Body of pancreas (tissue), 4 donors: ENCODE data around the gene TDO2. TPM values are rescaled to one million over a fixed set of nuclear protein-coding genes. Genes with fewer than 3 reads are reported as not detected.

Source experiments
- ATAC-seq: fragments of 150-250 bp; one replicate; pipeline ENCODE4 v1.9.1; 2016
- DNase-seq, 4 donors: peaks; one replicate each; pipeline ENCODE4 v3.0.0-alpha.2; 2019
- H3K27ac ChIP-seq, 4 donors: fragments of 200-600 bp; sonication (generic); 1 replicate in 3 of 4; 2 replicates in 1 of 4; pipeline versions ENCODE4 v1.5.1 to v1.6.1; 2016 to 2019; ENCODE audit warnings: mild to moderate bottlenecking in 1 of 4, mixed read lengths in 1 of 4, moderate library complexity in 1 of 4
- H3K27me3 ChIP-seq, 2 donors: fragments of 200-600 bp; sonication (generic); one replicate each; pipeline ENCODE4 v1.6.0; 2016; ENCODE audit warnings: mild to moderate bottlenecking in 1 of 2
- H3K36me3 ChIP-seq, 2 donors: fragments of 200-600 bp; sonication (generic); replicated peaks in 1 of 2; 2 replicates each; pipeline ENCODE4 v1.5.1; 2016; ENCODE audit warnings: low read depth in 2 of 2; ENCODE audit not compliant: insufficient read depth in 1 of 2
- H3K4me1 ChIP-seq: fragments of 200-600 bp; sonication (generic); one replicate; pipeline ENCODE4 v1.6.0; 2016
- H3K4me3 ChIP-seq, 2 donors: fragments of 200-600 bp; sonication (generic); 1 replicate in 1 of 2; 2 replicates in 1 of 2; pipeline ENCODE4 v1.5.1; 2016 to 2019
- H3K9me3 ChIP-seq, 3 donors: fragments of 200-600 bp; sonication (generic); 1 replicate in 2 of 3; 2 replicates in 1 of 3; pipeline ENCODE4 v1.5.1; 2016
- POLR2A ChIP-seq, 3 donors: fragments of 450-650 bp; IDR thresholded peaks; one replicate each; pipeline ENCODE4 v1.6.1; 2016; ENCODE audit warnings: antibody characterized with exemption in 3 of 3, mild to moderate bottlenecking in 2 of 3
- WGBS, 2 donors: methylation state at CpG; one replicate each; pipeline ENCODE4 v1.1.5; 2017; 5-methylcytosine and 5-hydroxymethylcytosine counted together
- intact Hi-C: fragments of 100-400 bp; cut with DNase I; formaldehyde crosslinking; loops from one replicate; pipeline ENCODE4 v1.15.1; 2023
- total RNA-seq, 2 donors: library from RNA; depleted of rRNA; stranded (reverse); fragments of >200 nt; gene quantifications; one replicate each; pipeline ENCODE4 v1.1.0, GENCODE V29; 2016
- TF ChIP-seq, protein P1 (sequence below), 7 experiments: fragments of 450-650 bp in 4 of 7; fragments of 200-600 bp in 3 of 7; sonication (generic) in 3 of 7; IDR thresholded peaks; one replicate each; pipeline ENCODE4 v1.5.1; 2016 to 2019; ENCODE audit warnings: antibody characterized with exemption in 7 of 7

TDO2 gene
- total RNA-seq, 2 donors from 2014 or later = 0.26 TPM; not detected in 1

DNA sequence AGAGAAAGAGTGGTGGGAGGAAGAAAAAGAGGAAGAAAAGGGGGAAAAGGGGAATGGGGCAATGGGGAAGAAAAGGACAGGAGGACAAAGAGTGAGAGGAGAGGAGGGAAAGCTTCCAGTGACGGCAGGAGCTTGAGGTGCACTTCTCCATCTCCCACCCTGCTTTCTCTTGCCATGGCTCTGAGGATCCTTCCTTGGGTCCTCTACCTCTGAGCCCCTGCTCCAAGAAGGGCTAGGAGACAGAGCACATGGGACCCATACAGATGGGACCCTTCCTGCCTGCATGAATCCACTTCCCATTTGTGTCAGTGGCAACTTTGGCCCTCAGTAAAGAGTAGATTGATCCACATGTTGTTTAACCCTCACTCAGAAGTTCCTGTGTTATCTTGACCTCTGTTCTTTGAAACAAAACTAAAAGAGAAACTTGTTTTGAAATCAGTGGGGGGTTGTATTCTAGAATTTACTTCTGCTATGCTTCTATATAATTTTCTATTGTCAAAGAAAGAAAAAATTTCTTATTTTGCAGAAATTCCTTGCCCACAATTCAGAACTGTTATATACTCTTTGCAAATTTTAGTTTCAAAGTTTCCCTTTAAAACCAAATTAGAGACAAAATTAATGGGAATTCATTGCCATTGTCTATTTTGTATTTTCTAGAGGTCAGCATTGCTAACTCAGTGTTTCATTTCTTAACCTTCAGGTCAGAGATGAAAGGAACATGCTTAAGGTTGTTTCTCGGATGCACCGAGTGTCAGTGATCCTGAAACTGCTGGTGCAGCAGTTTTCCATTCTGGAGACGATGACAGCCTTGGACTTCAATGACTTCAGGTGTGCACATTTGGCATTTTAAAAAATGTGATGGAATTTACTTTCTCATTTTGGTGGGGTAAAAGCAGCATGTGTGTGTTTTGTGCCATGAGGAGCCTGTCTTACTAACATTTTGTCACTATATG lies 5.0 kb downstream of the TDO2 start:
- peaks cover 13% of the 10 kb centered on the region for H3K4me1 ChIP-seq
- ATAC-seq (no peak), DNase-seq (no peak)
- H3K36me3 ChIP-seq = no peaks in the 10 kb centered on the region
- 93 to 94% methylated on average over 4 of the region's 4 CpGs for WGBS, 2 donors
- no peak overlapping the region for H3K4me3 ChIP-seq
- H3K27ac ChIP-seq = no peak overlapping the region
- no peaks in the 10 kb centered on the region for H3K27me3 ChIP-seq
- intact Hi-C loops = no loop called here
- H3K9me3 ChIP-seq = no peaks in the 10 kb centered on the region
- TF ChIP-seq, protein P1, sequence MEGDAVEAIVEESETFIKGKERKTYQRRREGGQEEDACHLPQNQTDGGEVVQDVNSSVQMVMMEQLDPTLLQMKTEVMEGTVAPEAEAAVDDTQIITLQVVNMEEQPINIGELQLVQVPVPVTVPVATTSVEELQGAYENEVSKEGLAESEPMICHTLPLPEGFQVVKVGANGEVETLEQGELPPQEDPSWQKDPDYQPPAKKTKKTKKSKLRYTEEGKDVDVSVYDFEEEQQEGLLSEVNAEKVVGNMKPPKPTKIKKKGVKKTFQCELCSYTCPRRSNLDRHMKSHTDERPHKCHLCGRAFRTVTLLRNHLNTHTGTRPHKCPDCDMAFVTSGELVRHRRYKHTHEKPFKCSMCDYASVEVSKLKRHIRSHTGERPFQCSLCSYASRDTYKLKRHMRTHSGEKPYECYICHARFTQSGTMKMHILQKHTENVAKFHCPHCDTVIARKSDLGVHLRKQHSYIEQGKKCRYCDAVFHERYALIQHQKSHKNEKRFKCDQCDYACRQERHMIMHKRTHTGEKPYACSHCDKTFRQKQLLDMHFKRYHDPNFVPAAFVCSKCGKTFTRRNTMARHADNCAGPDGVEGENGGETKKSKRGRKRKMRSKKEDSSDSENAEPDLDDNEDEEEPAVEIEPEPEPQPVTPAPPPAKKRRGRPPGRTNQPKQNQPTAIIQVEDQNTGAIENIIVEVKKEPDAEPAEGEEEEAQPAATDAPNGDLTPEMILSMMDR (IDR thresholded peaks at IDR 0.05) = no peak
- TF ChIP-seq POLR2A (IDR thresholded peaks at IDR 0.05) = no peak

DNA sequence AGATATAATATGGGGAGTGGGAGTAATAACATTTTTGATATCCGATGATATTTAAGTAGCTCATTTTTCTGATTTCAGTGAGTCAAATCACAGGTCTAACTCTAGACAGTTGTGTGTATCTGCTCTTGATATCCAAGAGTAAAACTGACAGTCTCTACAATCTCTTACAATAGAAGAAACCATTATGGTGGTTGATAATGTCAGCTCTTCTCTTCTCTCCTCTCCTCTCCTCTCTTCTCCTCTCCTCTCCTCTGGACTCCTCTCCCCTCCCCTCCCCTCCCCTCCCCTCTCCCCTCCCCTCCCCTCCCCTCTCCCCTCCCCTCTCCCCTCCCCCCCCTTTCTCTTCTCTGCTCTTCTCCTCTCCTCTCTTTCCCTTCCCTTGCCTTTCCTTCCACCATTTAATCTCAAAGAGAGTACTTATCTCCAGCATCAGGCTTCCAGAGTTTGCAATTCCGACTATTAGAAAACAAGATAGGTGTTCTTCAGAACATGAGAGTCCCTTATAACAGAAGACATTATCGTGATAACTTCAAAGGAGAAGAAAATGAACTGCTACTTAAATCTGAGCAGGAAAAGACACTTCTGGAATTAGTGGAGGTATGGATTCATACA lies 6.2 kb downstream of the TDO2 start:
- WGBS, 2 donors = 82 to 83% methylated on average over 3 of the region's 3 CpGs
- no peak for DNase-seq
- H3K9me3 ChIP-seq = no peaks in the 10 kb centered on the region
- no peak for TF ChIP-seq POLR2A (IDR thresholded peaks at IDR 0.05)
- TF ChIP-seq, protein P1 (IDR thresholded peaks at IDR 0.05) = no peak
- H3K4me1 ChIP-seq = peaks cover 13% of the 10 kb centered on the region
- no peaks in the 10 kb centered on the region for H3K27me3 ChIP-seq
- no peak overlapping the region for H3K27ac ChIP-seq
- no peaks in the 10 kb centered on the region for H3K36me3 ChIP-seq
- intact Hi-C loops = no loop called here
- H3K4me3 ChIP-seq = no peak overlapping the region
- no peak for ATAC-seq

DNA sequence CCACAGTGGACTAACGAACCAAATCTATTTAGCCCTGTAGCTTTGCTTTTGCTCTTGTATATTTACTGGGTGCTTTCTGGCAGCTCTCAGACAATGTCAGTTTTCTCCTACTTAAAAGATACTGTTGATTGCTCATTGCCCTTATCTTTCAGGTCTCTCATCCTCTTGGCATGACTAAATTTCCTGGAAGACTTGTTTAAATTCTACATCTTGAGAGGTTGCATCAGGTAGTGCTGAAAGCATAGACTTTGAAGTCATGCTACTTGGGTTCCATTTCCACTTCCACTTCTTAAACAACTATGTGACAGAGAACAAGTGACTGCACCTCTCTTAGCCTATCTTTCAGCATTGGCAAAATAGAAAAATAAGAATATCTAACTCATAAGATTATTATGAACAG lies 8.4 kb downstream of the TDO2 start:
- Histone ChIP-seq H3K4me3 (no peak overlapping the region), H3K36me3 (no peaks in the 10 kb centered on the region), H3K27ac (no peak overlapping the region), H3K4me1 (peaks cover 9% of the 10 kb centered on the region), H3K27me3 (no peaks in the 10 kb centered on the region), H3K9me3 (no peaks in the 10 kb centered on the region)
- DNase-seq (no peak), ATAC-seq (no peak)
- TF ChIP-seq, protein P1 (IDR thresholded peaks at IDR 0.05) = no peak
- TF ChIP-seq POLR2A (IDR thresholded peaks at IDR 0.05) = no peak
- intact Hi-C loops = no loop called here
- WGBS, 2 donors = 73 to 79% methylated on average over 1 of the region's 1 CpG

DNA sequence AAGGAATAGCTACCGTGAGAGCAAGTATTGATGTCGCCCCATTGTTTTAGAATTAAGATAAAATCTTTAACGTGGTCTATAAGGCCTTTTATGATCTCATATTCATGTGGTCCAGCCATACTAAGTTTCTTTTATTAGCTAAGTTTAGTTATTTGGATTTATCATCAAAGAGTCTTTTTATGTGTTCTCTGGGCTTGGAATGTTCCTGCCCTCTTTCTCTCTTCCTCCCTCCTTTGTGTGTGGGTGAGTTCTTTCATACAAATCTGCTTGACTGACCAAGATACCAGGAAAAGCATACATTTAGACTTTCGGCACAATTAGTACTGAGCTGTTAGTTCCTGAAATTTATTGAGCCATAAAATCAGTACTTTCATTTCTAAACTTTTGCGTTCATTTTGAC lies 11.3 kb downstream of the TDO2 start:
- H3K36me3 ChIP-seq = no peaks in the 10 kb centered on the region
- intact Hi-C loops = no loop called here
- no peak overlapping the region for H3K27ac ChIP-seq
- TF ChIP-seq, protein P1 (IDR thresholded peaks at IDR 0.05) = no peak
- no peak for TF ChIP-seq POLR2A (IDR thresholded peaks at IDR 0.05)
- no peaks in the 10 kb centered on the region for H3K9me3 ChIP-seq
- 36 to 48% methylated on average over 5 of the region's 5 CpGs for WGBS, 2 donors
- H3K27me3 ChIP-seq = no peaks in the 10 kb centered on the region
- ATAC-seq (no peak), DNase-seq (no peak)
- H3K4me1 ChIP-seq = no peaks in the 10 kb centered on the region
- H3K4me3 ChIP-seq = no peak overlapping the region
